ENCODE data around the gene TNFRSF19. TPM values are rescaled to one million over a fixed set of nuclear protein-coding genes. Genes with fewer than 3 reads are reported as not detected.
A peak's percentile ranks its signal among the peaks of the same experiment; 100 is the strongest.

Gene TNFRSF19
- total RNA-seq, 3 donors from 2014 or later (not counting 1 experiment from before 2014, with no cell fraction given): 0.07 to 0.60 (median 0.36) TPM

DNA sequence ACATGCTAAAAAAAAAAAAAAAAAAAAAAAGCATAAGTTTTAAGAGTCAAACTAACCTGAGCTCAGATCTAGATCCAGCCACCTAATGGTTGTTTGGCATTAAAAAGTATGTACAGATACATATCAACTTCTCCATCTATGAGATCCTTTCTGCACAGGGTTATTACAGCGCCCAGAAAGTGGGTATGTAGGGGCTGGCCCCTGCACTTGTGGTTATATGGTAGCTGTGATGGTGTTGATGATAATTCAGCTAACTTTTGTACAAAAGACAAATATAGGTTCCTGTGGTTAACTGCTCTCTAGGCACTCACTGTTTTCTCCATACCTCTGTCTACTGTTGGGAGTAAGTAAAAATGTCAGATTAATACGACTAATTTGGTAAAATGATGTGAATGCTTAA is 81.7 kb downstream of the TNFRSF19 start:
- Histone ChIP-seq H3K4me3 (ENCODE audit: low read length) (no peak overlapping the region), H3K27me3 (ENCODE audit: control insufficient read depth, insufficient read depth, low read length) (peaks cover 13% of the 10 kb centered on the region), H3K9me3 (ENCODE audit: control insufficient read depth, insufficient read depth, low read length) (no peaks in the 10 kb centered on the region), H3K36me3 (ENCODE audit: control insufficient read depth, insufficient read depth, low read length) (no peaks in the 10 kb centered on the region), H3K27ac (ENCODE audit: low read length) (no peak overlapping the region), H3K4me1 (ENCODE audit: control insufficient read depth, insufficient read depth, low read length) (peaks cover 17% of the 10 kb centered on the region)
- TF ChIP-seq, protein P1, sequence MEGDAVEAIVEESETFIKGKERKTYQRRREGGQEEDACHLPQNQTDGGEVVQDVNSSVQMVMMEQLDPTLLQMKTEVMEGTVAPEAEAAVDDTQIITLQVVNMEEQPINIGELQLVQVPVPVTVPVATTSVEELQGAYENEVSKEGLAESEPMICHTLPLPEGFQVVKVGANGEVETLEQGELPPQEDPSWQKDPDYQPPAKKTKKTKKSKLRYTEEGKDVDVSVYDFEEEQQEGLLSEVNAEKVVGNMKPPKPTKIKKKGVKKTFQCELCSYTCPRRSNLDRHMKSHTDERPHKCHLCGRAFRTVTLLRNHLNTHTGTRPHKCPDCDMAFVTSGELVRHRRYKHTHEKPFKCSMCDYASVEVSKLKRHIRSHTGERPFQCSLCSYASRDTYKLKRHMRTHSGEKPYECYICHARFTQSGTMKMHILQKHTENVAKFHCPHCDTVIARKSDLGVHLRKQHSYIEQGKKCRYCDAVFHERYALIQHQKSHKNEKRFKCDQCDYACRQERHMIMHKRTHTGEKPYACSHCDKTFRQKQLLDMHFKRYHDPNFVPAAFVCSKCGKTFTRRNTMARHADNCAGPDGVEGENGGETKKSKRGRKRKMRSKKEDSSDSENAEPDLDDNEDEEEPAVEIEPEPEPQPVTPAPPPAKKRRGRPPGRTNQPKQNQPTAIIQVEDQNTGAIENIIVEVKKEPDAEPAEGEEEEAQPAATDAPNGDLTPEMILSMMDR (IDR thresholded peaks at IDR 0.05): no peak
- intact Hi-C loops (cut with micrococcal nuclease): no loop called here
- Mint-ChIP-seq H3K4me3 (peak overlapping the region; percentile 72), H3K36me3 (peaks cover 9% of the 10 kb centered on the region), H3K4me1 (peaks cover 31 to 34% of the 10 kb centered on the region in 2 donors), H3K27ac (no peak overlapping the region), H3K27me3 (ENCODE audit: low read depth in 2 of 2) (peaks cover 38 to 63% of the 10 kb centered on the region in 2 donors), H3K9me3 (no peaks in the 10 kb centered on the region)
- WGBS (ENCODE audit: insufficient coverage): 0% methylated on average over 1 of the region's 2 CpGs
- peak; percentile 71 to 91 (median 85) for ATAC-seq
- DNase-seq: peak in 1 of 2 donors; percentile 24

DNA sequence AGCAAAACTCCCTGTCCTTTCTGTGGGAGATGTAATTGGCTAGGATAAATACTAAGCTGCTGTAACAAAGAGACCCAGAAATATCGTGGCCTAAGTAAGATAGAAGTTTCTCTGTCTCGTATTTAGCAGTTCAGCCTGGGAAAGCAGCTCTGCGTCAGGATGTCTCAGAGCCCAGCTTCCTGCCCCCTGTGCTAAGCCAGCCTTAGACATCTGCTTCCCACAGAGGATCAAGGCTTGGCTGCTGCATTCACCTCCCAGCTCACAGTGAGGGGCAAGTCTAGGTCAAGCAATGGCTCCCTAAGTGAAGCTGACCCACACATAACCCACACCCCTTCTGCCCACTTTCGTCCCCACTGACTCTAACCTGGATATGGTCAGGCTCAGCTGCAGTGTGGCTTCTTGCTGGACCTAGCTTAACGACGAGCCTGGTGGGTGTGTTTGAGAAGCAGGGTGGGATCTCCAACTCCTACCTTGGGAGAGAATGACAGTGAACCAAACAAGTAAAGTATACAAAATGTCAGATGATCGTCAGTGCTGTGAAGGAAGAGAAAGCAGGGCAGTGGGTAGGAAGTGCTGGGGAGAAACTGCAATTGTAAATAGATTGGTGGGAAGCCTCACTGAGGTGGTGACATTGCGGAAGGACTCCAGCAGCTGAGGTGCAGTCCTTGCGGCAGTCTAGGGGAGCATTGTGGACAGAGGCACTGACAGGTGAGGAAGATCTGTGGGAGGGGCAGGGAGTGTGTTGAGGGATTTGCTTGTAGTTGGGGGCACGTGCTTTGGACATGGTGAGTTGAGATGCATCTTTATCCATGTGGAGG is 82.9 kb downstream of the TNFRSF19 start:
- TF ChIP-seq, protein P1 (IDR thresholded peaks at IDR 0.05): no peak
- H3K27me3 Mint-ChIP-seq (ENCODE audit: low read depth in 2 of 2): peaks cover 44 to 56% of the 10 kb centered on the region in 2 donors
- Histone ChIP-seq H3K4me1 (ENCODE audit: control insufficient read depth, insufficient read depth, low read length) (peaks cover 17% of the 10 kb centered on the region), H3K9me3 (ENCODE audit: control insufficient read depth, insufficient read depth, low read length) (no peaks in the 10 kb centered on the region), H3K27me3 (ENCODE audit: control insufficient read depth, insufficient read depth, low read length) (peaks cover 13% of the 10 kb centered on the region), H3K4me3 (ENCODE audit: low read length) (no peak overlapping the region), H3K27ac (ENCODE audit: low read length) (no peak overlapping the region), H3K36me3 (ENCODE audit: control insufficient read depth, insufficient read depth, low read length) (no peaks in the 10 kb centered on the region)
- H3K27ac Mint-ChIP-seq: no peak overlapping the region
- peaks cover 9% of the 10 kb centered on the region for H3K36me3 Mint-ChIP-seq
- 45% methylated on average over 10 of the region's 10 CpGs for WGBS (ENCODE audit: insufficient coverage)
- H3K4me1 Mint-ChIP-seq: peaks cover 31 to 34% of the 10 kb centered on the region in 2 donors
- ATAC-seq: peak in 2 of 3 donors; percentile 43 to 46
- no peak for DNase-seq
- H3K9me3 Mint-ChIP-seq: no peaks in the 10 kb centered on the region
- H3K4me3 Mint-ChIP-seq: peak overlapping the region; percentile 72
- intact Hi-C loops (cut with micrococcal nuclease): no loop called here

DNA sequence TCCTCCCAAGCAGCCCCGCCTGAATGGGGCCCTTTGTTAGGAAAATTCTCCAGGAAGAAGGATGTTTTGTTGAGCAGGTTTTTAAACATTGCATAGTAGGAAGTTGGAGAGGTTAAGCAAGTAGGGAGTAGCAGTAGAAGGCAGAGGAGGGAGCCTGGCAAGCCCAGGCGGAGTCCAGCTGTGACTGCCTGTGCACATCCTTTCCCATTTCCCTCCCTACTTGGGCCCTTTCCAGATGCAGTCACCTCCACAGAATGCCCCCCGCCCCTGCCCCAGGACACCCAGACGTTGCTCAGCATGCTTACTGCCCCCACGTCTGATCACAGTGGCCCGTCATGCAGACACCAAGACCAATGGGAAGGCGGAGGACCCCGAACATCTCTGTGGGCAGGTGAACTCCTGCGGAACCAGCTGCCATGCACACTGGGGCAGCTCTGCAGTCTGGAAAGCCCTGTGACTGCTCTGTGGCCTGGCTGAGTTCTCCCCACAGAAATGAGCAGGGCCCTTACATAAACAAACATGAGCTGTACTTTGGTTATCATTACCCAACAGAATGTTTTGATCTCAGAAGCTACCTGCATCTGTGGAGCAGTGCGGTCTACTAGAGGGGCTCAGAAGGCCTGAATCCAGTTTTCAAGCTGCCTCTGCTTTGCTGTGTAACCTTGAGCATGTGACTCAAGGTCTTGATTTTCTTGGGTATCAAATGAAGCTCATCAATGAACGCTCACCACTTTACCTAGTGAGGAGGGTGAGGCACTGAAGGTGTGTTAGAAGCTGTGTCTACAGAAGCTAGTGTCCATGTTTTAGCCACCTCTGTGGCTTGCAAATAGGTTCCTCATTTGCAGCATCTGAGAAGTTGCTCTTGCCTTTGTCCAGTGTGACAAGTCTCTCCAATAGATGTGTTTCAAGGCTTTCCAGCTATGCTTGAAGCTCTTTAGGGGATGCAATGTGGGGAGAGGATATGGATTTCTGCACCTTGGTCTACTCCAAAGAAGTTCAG is 84.2 kb downstream of the TNFRSF19 start:
- DNase-seq (no peak), ATAC-seq (no peak)
- peaks cover 34 to 48% of the 10 kb centered on the region in 2 donors for H3K27me3 Mint-ChIP-seq (ENCODE audit: low read depth in 2 of 2)
- no peak overlapping the region for H3K4me3 Mint-ChIP-seq
- no peaks in the 10 kb centered on the region for H3K9me3 Mint-ChIP-seq
- peaks cover 31 to 34% of the 10 kb centered on the region in 2 donors for H3K4me1 Mint-ChIP-seq
- H3K27ac ChIP-seq (ENCODE audit: low read length): no peak overlapping the region
- H3K9me3 ChIP-seq (ENCODE audit: control insufficient read depth, insufficient read depth, low read length): no peaks in the 10 kb centered on the region
- H3K4me1 ChIP-seq (ENCODE audit: control insufficient read depth, insufficient read depth, low read length): peaks cover 17% of the 10 kb centered on the region
- TF ChIP-seq, protein P1 (IDR thresholded peaks at IDR 0.05): no peak
- intact Hi-C loops (cut with micrococcal nuclease): no loop called here
- H3K27ac Mint-ChIP-seq: no peak overlapping the region
- H3K36me3 ChIP-seq (ENCODE audit: control insufficient read depth, insufficient read depth, low read length): no peaks in the 10 kb centered on the region
- WGBS (ENCODE audit: insufficient coverage): 84% methylated on average over 11 of the region's 11 CpGs
- H3K4me3 ChIP-seq (ENCODE audit: low read length): no peak overlapping the region
- peaks cover 13% of the 10 kb centered on the region for H3K27me3 ChIP-seq (ENCODE audit: control insufficient read depth, insufficient read depth, low read length)
- no peaks in the 10 kb centered on the region for H3K36me3 Mint-ChIP-seq
